Large intestine (tissue), 3 donors: Measurements from ENCODE around the gene KCMF1. TPM values are rescaled to one million over a fixed set of nuclear protein-coding genes. Genes with fewer than 3 reads are reported as not detected.

Experiments
- DNase-seq, 2 donors: peaks; one replicate each; pipeline versions ENCODE4 v3.0.0 to v3.0.0-alpha.2; 2013
- H3K27ac ChIP-seq: one replicate; pipeline ENCODE4 v1.5.1; 2013; ENCODE audit warnings: low read length
- H3K27me3 ChIP-seq: 2 replicates; pipeline ENCODE4 v1.6.1; 2013; ENCODE audit warnings: low read length; ENCODE audit not compliant: control insufficient read depth, insufficient read depth
- H3K36me3 ChIP-seq: 2 replicates; pipeline ENCODE4 v1.6.1; 2013; ENCODE audit warnings: low read length; ENCODE audit not compliant: control insufficient read depth, insufficient read depth
- H3K4me1 ChIP-seq: one replicate; pipeline ENCODE4 v1.6.1; 2013; ENCODE audit warnings: low read length; ENCODE audit not compliant: control insufficient read depth, insufficient read depth
- H3K4me3 ChIP-seq: one replicate; pipeline ENCODE4 v1.5.1; 2013; ENCODE audit warnings: low read length
- H3K9me3 ChIP-seq: one replicate; pipeline ENCODE4 v1.6.1; 2013; ENCODE audit warnings: mild to moderate bottlenecking, low read depth, low read length, moderate library complexity; ENCODE audit not compliant: control insufficient read depth
- WGBS: methylation state at CpG from one replicate; pipeline ENCODE4 v1.1.5; 2013; ENCODE audit warnings: low lambda C conversion rate; ENCODE audit not compliant: insufficient coverage; 5-methylcytosine and 5-hydroxymethylcytosine counted together
- polyA plus RNA-seq: library from polyadenylated mRNA; unstranded; fragments of 120-200 nt; gene quantifications from one replicate; pipeline ENCODE4 v1.2.1, GENCODE V29; 2013

Gene KCMF1
- polyA plus RNA-seq, 1 donor, result 39.2 TPM

DNA sequence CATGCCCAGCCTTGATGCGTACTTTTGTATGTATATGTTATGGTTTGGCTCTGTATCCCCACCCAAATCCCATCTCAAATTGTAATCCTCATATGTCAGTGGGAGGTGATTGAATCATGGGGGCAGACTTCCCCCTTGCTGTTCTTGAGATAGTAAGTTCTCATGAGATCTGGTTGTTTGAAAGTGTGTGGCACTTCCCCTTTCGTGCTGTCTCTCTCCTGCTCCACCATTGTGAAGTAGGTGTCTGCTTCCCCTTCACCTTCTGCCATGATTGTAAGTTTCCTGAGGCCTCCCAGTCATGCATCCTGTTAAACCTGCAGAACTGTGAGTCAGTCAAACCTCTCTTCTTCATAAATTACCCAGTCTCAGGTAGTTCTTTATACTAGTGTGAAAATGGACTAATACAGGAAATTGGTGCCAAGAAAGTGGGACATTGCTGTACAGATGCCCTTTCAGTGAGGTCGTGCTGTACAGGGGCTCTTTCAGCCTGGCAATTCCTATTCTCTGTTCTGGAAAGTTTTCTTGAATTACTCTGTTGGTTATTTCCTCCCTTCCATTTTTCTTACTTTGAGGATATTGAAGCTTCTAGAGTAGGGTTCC, 38.2 kb downstream of the KCMF1 start:
- Histone ChIP-seq H3K9me3 (no peaks in the 10 kb centered on the region), H3K27ac (no peak overlapping the region), H3K36me3 (peaks cover 17% of the 10 kb centered on the region), H3K4me1 (no peaks in the 10 kb centered on the region), H3K4me3 (no peak overlapping the region), H3K27me3 (no peaks in the 10 kb centered on the region)
- WGBS, result 100% methylated on average over 1 of the region's 3 CpGs
- no peak for DNase-seq

DNA sequence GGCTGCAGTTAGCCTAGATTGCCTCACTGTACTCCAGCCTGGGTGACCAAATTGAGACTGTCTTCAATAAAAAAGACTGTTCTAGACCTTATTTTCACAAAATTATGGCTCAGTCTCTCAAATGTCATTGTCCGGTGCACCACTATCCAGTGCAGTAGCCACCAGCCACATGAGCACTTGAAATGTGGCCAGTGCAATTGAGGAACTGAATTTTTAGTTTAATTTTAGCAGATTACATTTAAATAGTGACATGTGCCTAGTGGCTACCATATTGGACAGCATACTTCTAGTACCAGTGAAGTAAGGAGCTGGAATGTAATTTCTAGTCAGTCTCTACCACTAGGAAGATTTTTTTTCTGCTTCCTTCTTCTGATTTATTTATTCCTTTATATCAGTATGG, 39.4 kb downstream of the KCMF1 start:
- H3K4me1 ChIP-seq, result no peaks in the 10 kb centered on the region
- no peak overlapping the region for H3K4me3 ChIP-seq
- WGBS, result 100% methylated on average over 1 of the region's 1 CpG
- DNase-seq, result no peak
- no peaks in the 10 kb centered on the region for H3K9me3 ChIP-seq
- H3K27ac ChIP-seq, result no peak overlapping the region
- H3K36me3 ChIP-seq, result peaks cover 17% of the 10 kb centered on the region
- no peaks in the 10 kb centered on the region for H3K27me3 ChIP-seq

DNA sequence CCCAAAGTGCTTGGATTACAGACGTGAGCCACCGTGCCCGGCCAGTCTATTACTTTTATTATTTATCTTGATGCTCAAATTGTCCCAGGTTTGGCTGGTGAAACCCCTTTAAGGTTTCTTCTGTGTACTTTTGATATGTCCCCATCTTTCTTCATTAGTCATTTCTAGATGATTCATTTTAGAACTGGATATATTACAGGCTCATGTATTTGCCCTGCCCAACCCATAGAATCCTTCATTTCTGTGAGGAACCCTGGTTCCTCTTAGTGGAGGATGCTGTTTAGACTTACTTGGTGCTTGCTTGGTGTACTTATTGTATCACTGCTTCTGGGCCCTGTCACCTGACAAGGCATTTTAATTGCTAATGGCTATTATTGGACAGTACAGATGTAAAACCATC, 40.1 kb downstream of the KCMF1 start:
- Histone ChIP-seq H3K4me3 (no peak overlapping the region), H3K9me3 (no peaks in the 10 kb centered on the region), H3K27ac (no peak overlapping the region), H3K4me1 (no peaks in the 10 kb centered on the region), H3K36me3 (peaks cover 17% of the 10 kb centered on the region), H3K27me3 (no peaks in the 10 kb centered on the region)
- WGBS, result no CpG with 5 or more reads among the region's 3 CpGs
- no peak for DNase-seq

DNA sequence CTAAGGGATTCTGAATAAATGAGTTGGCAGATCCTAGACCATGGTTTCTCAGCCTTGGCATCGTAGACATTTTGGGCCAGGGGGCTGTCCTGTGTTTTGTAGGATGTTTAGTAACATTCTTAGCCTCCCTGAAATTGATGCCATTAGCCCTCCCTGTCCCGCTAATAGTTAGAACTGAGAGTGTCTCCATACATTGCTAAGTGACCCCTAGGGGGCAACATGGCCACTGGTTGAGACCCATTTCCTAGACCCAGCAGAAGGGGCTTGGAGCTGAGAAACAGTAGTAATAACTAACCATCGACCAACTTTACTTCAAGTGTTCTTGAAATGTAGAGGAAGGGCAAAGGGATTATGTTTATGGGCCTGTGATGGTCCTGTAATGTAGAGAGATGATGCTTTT, 40.8 kb downstream of the KCMF1 start:
- no peaks in the 10 kb centered on the region for H3K4me1 ChIP-seq
- no peak for DNase-seq
- H3K4me3 ChIP-seq, result no peak overlapping the region
- no peaks in the 10 kb centered on the region for H3K27me3 ChIP-seq
- H3K9me3 ChIP-seq, result no peaks in the 10 kb centered on the region
- H3K27ac ChIP-seq, result no peak overlapping the region
- WGBS, result 67% methylated on average over 1 of the region's 3 CpGs
- peaks cover 17% of the 10 kb centered on the region for H3K36me3 ChIP-seq

DNA sequence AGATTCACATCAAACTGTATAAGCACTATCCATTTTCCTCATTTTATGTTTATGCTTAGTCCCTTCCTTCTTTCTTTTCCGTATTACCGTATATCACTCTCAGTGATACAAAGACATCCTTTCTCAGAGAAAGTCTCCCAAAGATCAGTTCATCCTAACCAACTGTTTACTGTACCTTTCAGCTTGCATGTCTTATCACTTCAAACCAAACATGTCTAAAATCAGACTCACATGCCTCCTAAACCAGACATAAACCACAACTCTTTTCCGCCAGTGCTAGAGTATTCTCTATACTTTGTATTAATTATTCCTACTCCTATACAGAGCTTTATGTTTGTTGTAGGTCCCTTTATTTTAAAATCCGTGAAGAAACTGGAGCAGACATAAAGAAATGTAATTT, 41.5 kb downstream of the KCMF1 start:
- Histone ChIP-seq H3K4me3 (no peak overlapping the region), H3K27me3 (no peaks in the 10 kb centered on the region), H3K27ac (no peak overlapping the region), H3K36me3 (peaks cover 13% of the 10 kb centered on the region), H3K9me3 (no peaks in the 10 kb centered on the region), H3K4me1 (no peaks in the 10 kb centered on the region)
- DNase-seq, result no peak
- no CpG with 5 or more reads among the region's 4 CpGs for WGBS

DNA sequence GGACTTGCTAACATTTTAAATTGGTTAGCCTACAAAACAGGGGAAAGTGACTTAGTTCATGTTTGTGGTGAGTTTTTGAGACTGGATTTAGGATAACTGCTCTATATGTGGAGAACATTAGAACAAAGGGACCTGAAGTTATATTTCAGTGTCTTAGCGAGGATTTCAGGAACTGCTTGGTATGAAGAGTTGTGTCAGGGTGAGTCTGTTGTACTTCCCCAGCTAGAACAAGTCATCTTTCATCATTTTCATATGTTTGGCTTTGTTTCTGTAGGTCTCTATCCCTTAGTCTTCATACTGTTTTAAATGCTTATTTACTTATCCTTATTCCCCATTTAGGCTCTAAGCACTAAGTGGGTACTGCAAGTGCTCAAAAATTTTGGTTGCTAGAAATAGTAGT, 41.9 kb downstream of the KCMF1 start:
- DNase-seq, result no peak
- H3K27me3 ChIP-seq, result no peaks in the 10 kb centered on the region
- H3K4me3 ChIP-seq, result no peak overlapping the region
- no CpG with 5 or more reads among the region's 1 CpG for WGBS
- H3K9me3 ChIP-seq, result no peaks in the 10 kb centered on the region
- peaks cover 9% of the 10 kb centered on the region for H3K36me3 ChIP-seq
- H3K4me1 ChIP-seq, result no peaks in the 10 kb centered on the region
- no peak overlapping the region for H3K27ac ChIP-seq

DNA sequence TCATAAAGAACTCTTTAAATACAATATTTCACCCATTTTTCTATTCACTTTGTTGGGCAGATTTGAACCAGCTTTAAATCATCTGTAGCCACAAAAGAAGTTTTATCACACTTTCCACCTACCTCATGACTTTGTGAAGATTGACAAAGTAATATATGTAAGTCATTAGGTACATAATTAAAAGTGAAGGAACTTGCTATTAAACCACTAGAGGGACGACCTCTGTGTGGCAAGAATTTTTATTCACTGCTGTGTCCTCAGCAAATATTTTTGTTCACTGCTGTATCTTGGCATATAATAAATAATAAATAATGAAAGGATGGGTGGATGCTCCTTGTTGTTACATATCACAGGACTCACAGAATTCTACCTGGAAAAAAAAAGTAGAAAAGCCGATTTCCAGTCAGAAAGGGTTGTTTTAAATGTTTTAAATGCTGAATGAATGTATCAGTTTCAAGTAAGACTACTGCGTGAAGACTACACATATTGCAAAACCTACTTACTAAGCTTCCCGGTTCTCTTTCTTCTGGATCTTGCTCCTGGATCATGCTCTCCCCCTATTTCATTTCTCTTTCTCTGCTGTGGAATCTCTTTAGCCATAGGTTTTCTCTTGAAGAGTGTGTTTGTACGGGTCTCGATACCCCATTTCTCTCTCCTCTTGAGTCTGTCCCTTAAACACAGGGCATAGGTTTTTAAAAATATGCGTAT, 44.8 kb downstream of the KCMF1 start:
- H3K4me1 ChIP-seq, result no peaks in the 10 kb centered on the region
- H3K9me3 ChIP-seq, result no peaks in the 10 kb centered on the region
- H3K36me3 ChIP-seq, result no peaks in the 10 kb centered on the region
- DNase-seq, result no peak
- H3K27ac ChIP-seq, result no peak overlapping the region
- WGBS, result 91% methylated on average over 4 of the region's 7 CpGs
- H3K4me3 ChIP-seq, result no peak overlapping the region
- no peaks in the 10 kb centered on the region for H3K27me3 ChIP-seq

DNA sequence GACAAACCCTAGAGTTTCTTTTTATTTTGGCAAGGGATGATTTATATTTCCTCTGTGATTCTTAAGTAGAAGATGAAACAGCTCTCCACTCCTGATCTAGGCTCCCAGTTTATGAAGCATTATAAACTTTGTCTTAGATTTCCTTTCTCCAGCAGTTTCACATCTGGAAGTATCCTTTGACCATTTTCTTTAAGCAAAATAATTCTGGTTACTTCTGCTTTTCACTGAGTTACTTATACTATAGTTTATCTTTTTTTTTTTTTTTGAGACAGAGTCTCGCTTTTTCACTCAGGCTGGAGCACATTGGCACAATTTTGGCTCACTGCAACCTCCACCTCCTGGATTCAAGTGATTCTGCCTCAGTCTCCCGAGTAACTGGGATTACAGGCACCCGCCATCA, 45.5 kb downstream of the KCMF1 start:
- no peaks in the 10 kb centered on the region for H3K36me3 ChIP-seq
- no peaks in the 10 kb centered on the region for H3K4me1 ChIP-seq
- H3K27ac ChIP-seq, result no peak overlapping the region
- no peaks in the 10 kb centered on the region for H3K9me3 ChIP-seq
- H3K4me3 ChIP-seq, result no peak overlapping the region
- no CpG with 5 or more reads among the region's 3 CpGs for WGBS
- no peaks in the 10 kb centered on the region for H3K27me3 ChIP-seq
- DNase-seq, result no peak

DNA sequence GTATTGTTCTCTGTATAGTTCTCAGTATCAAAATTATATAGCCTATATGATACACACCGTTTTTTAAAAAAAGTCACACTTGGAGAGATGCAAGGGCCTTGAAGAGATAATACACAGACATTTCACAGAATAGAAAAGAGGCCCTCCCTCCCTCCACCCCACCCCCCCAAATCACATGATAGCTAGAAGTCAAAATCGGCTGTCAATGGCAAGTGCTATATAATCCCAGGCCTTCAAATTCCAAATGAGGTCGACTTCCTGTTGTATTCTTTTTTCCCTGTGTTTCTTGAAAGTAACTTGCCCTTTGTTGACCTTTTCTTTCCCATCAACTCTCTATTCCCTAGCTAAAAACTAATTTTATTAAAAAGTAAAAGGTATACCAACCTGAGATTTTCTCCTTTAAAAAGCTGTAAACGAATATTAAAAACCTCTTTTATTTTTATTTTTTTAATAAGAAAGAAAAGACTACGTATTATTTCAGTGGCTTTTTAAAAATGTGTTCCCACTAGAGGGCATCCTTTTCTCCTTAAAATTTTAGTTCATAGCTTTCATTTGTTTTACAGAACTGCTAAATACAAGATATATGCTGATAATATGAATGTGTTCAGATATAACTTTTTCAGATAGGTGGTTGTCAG, 46.6 kb downstream of the KCMF1 start:
- H3K4me1 ChIP-seq, result no peaks in the 10 kb centered on the region
- no peak overlapping the region for H3K27ac ChIP-seq
- no peaks in the 10 kb centered on the region for H3K36me3 ChIP-seq
- no peak for DNase-seq
- H3K9me3 ChIP-seq, result no peaks in the 10 kb centered on the region
- WGBS, result 45% methylated on average over 3 of the region's 5 CpGs
- H3K4me3 ChIP-seq, result no peak overlapping the region
- no peaks in the 10 kb centered on the region for H3K27me3 ChIP-seq

DNA sequence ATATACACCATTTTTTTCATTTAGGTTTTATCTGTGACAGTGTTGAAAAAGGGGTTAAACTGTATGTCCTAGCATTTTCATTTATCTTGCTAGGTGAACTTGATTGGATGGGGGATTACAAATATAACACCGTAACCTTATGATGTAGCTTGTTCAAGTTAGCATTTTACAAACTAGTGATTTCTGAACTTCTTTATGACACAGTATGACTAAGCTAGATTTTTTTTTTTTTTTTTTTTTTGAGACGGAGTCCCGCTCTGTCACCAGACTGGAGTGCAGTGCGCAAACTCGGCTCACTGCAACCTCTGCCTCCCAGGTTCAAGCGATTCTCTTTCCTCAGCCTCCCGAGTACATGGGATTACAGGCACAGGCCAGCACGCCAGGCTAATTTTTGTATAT, 47.1 kb downstream of the KCMF1 start:
- Histone ChIP-seq H3K27ac (no peak overlapping the region), H3K4me3 (no peak overlapping the region), H3K4me1 (no peaks in the 10 kb centered on the region), H3K36me3 (no peaks in the 10 kb centered on the region), H3K27me3 (no peaks in the 10 kb centered on the region), H3K9me3 (no peaks in the 10 kb centered on the region)
- 57% methylated on average over 1 of the region's 8 CpGs for WGBS
- DNase-seq, result peak in 1 of 2 donors; percentile 6

DNA sequence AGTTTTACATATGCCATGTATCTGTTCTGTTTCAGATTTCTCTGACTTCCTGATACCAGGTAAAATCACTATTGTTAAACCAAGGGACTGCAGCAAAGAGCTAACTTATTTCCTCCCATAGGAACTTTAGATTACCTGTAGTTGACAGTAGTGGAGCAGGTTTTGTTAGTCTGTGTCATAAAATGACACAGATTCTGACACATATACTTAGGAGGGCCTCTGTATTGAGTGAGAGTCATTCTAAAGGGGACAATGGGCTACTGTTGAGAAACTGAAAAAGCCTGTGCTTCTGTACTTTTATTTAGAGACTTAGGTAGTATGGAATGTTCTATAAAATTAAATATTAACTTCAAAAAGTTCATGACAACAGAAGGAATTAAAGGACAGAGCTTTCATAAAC, 48.2 kb downstream of the KCMF1 start:
- peak overlapping the region; percentile 37 for H3K27ac ChIP-seq

More for the DNA sequence above, 48.2 kb downstream of the KCMF1 start:
- Histone ChIP-seq H3K36me3 (no peaks in the 10 kb centered on the region), H3K4me1 (no peaks in the 10 kb centered on the region), H3K9me3 (no peaks in the 10 kb centered on the region), H3K4me3 (no peak overlapping the region), H3K27me3 (no peaks in the 10 kb centered on the region)
- peak; percentile 55 to 80 for DNase-seq
